IMR-90 (cell line): ENCODE results near the gene SLC30A9. TPM values are rescaled to one million over a fixed set of nuclear protein-coding genes. Genes with fewer than 3 reads are reported as not detected.

Experiments used
- ATAC-seq: fragments of 200-7000 bp; cut with Tn5 transposase; 2 replicates; pipeline ENCODE4 v1.9.1; 2020; ENCODE audit warnings: low read depth, mild to moderate bottlenecking, moderate library complexity
- BruUV-seq: library from RNA; stranded (reverse); fragments of 400-500 nt; replicated peaks from 2 replicates; lab custom pipeline; 2021; lab: Mats Ljungman, UMichigan
- CTCF ChIA-PET: fragments of 300-600 bp; formaldehyde crosslinking; extraction: SDS; loops from one replicate; lab custom pipeline; 2021; ENCODE audit warnings: antibody characterized with exemption; lab: Yijun Ruan, JAX
- POLR2A ChIA-PET: fragments of 300-600 bp; sonication (Branson Sonifier 250); formaldehyde crosslinking; loops from one replicate; lab custom pipeline; 2022; ENCODE audit warnings: antibody characterized with exemption; ENCODE audit not compliant: unreplicated experiment; lab: Charles Lee
- DNase-seq: peaks from one replicate; pipeline ENCODE4 v3.0.0; 2013
- H2AFZ ChIP-seq: replicated peaks from 2 replicates; pipeline ENCODE3; 2013; ENCODE audit warnings: low read length, mild to moderate bottlenecking; ENCODE audit not compliant: poor library complexity
- H2AK5ac ChIP-seq: 2 replicates; pipeline ENCODE4 v1.6.1; 2013; ENCODE audit warnings: low read depth, low read length, inconsistent platforms
- H2AK9ac ChIP-seq: replicated peaks from 2 replicates; pipeline ENCODE3; 2013; ENCODE audit warnings: mild to moderate bottlenecking, low read depth, low read length, moderate library complexity; ENCODE audit not compliant: poor library complexity
- H2BK120ac ChIP-seq: 2 replicates; pipeline ENCODE4 v1.6.1; 2013; ENCODE audit warnings: low read depth, low read length, inconsistent platforms
- H2BK15ac ChIP-seq: 3 replicates; pipeline ENCODE4 v1.6.1; 2013; ENCODE audit warnings: low read depth, low read length, inconsistent platforms
- H2BK20ac ChIP-seq: 2 replicates; pipeline ENCODE4 v1.6.1; 2013; ENCODE audit warnings: low read depth, mild to moderate bottlenecking, inconsistent platforms, low read length, moderate library complexity
- H2BK5ac ChIP-seq: 2 replicates; pipeline ENCODE4 v1.6.1; 2013; ENCODE audit warnings: mild to moderate bottlenecking, low read depth, low read length, inconsistent platforms; ENCODE audit not compliant: poor library complexity, severe bottlenecking
- H3K14ac ChIP-seq: replicated peaks from 2 replicates; pipeline ENCODE4 v1.6.1; 2013; ENCODE audit warnings: low read depth, low read length, inconsistent platforms
- H3K18ac ChIP-seq: 2 replicates; pipeline ENCODE4 v1.6.1; 2013; ENCODE audit warnings: low read depth, low read length, control low read depth
- H3K23ac ChIP-seq: 2 replicates; pipeline ENCODE4 v1.6.1; 2013; ENCODE audit warnings: low read depth, low read length, inconsistent platforms
- H3K27ac ChIP-seq: 2 replicates; pipeline ENCODE4 v1.5.1; 2013; ENCODE audit warnings: mild to moderate bottlenecking, control low read depth, low read length; ENCODE audit not compliant: insufficient read depth
- H3K27me3 ChIP-seq: 2 replicates; pipeline ENCODE4 v1.6.1; 2013; ENCODE audit warnings: low read length; ENCODE audit not compliant: control insufficient read depth, insufficient read depth
- H3K36me3 ChIP-seq: 2 replicates; pipeline ENCODE4 v1.6.1; 2013; ENCODE audit warnings: low read length, mixed read lengths; ENCODE audit not compliant: control insufficient read depth, insufficient read depth
- H3K4ac ChIP-seq: 2 replicates; pipeline ENCODE4 v1.6.1; 2013; ENCODE audit warnings: low read depth, low read length, inconsistent platforms
- H3K4me1 ChIP-seq: 2 replicates; pipeline ENCODE4 v1.6.1; 2013; ENCODE audit warnings: low read length, mixed read lengths; ENCODE audit not compliant: control insufficient read depth, insufficient read depth
- H3K4me2 ChIP-seq: 2 replicates; pipeline ENCODE4 v1.6.1; 2013; ENCODE audit warnings: low read depth, mild to moderate bottlenecking, control low read depth, low read length, moderate library complexity
- H3K4me3 ChIP-seq: 2 replicates; pipeline ENCODE4 v1.5.1; 2013; ENCODE audit warnings: low read depth, mild to moderate bottlenecking, control low read depth, low read length, moderate library complexity; ENCODE audit not compliant: insufficient read depth
- H3K56ac ChIP-seq: 2 replicates; pipeline ENCODE4 v1.6.1; 2013; ENCODE audit warnings: low read length, inconsistent platforms; ENCODE audit not compliant: insufficient read depth; ENCODE audit errors: extremely low read depth
- H3K79me1 ChIP-seq, 2 experiments: 2 replicates each; pipeline ENCODE4 v1.6.1; 2013; ENCODE audit warnings: low read length in 2 of 2, inconsistent platforms in 1 of 2, low read depth in 1 of 2
- H3K9ac ChIP-seq: 2 replicates; pipeline ENCODE4 v1.6.1; 2013; ENCODE audit warnings: low read depth, low read length, control low read depth
- H3K9me1 ChIP-seq: 2 replicates; pipeline ENCODE4 v1.6.1; 2013; ENCODE audit warnings: low read length, inconsistent platforms; ENCODE audit not compliant: insufficient read depth
- H3K9me3 ChIP-seq: 2 replicates; pipeline ENCODE4 v1.6.1; 2013; ENCODE audit warnings: low read length; ENCODE audit not compliant: control insufficient read depth, insufficient read depth
- H4K20me1 ChIP-seq: 2 replicates; pipeline ENCODE4 v1.6.1; 2013; ENCODE audit warnings: low read length, inconsistent platforms; ENCODE audit not compliant: insufficient read depth
- H4K5ac ChIP-seq: 2 replicates; pipeline ENCODE4 v1.6.1; 2013; ENCODE audit warnings: mild to moderate bottlenecking, low read depth, low read length, control low read depth
- H4K8ac ChIP-seq, 2 experiments: 2 replicates each; pipeline ENCODE4 v1.6.1; 2013; ENCODE audit warnings: low read depth in 2 of 2, low read length in 2 of 2, control low read depth in 1 of 2, inconsistent platforms in 1 of 2
- H4K91ac ChIP-seq: 2 replicates; pipeline ENCODE4 v1.6.1; 2013; ENCODE audit warnings: low read depth, low read length, inconsistent platforms; ENCODE audit not compliant: insufficient read depth
- BHLHE40 ChIP-seq: fragments of 150-350 bp; IDR thresholded peaks from 2 replicates; pipeline ENCODE4 v1.6.1; 2016; ENCODE audit warnings: mild to moderate bottlenecking, low read depth, low read length
- CEBPB ChIP-seq: IDR thresholded peaks from 2 replicates; pipeline ENCODE4 v1.6.1; 2012; ENCODE audit warnings: low read depth, low read length, improper control_type of control experiment
- ELK1 ChIP-seq: fragments of 150-350 bp; IDR thresholded peaks from 2 replicates; pipeline ENCODE4 v1.6.1; 2016; ENCODE audit warnings: low read depth, mild to moderate bottlenecking, low read length, moderate library complexity, borderline replicate concordance
- FOS ChIP-seq: fragments of 150-350 bp; IDR thresholded peaks from 2 replicates; pipeline ENCODE4 v1.6.1; 2016; ENCODE audit warnings: low read depth, low read length
- RAD21 ChIP-seq: IDR thresholded peaks from 2 replicates; pipeline ENCODE4 v1.6.1; 2012; ENCODE audit warnings: low read length, improper control_type of control experiment
- USF2 ChIP-seq: fragments of 150-350 bp; IDR thresholded peaks from 2 replicates; pipeline ENCODE4 v1.6.1; 2017; ENCODE audit warnings: mild to moderate bottlenecking, antibody characterized with exemption, low read length, low read depth
- WGBS, 2 experiments: methylation state at CpG; one replicate each; pipeline versions ENCODE4 v1.1.5 to v1.1.7; 2013; ENCODE audit warnings: missing lambda C conversion rate in 2 of 2; ENCODE audit not compliant: insufficient read length in 1 of 2; ENCODE audit errors: extremely low coverage in 2 of 2; 5-methylcytosine and 5-hydroxymethylcytosine counted together
- dilution Hi-C: fragments of 300-500 bp; cut with HindIII; formaldehyde crosslinking; loops from one replicate; pipeline ENCODE4 v1.14.3; 2018; ENCODE audit warnings: low sequenced_read_pairs; ENCODE audit not compliant: unreplicated experiment
- in situ Hi-C: fragments of 300-500 bp; cut with MboI; formaldehyde crosslinking; loops from 3 replicates; pipeline ENCODE4 v1.14.3; 2019; ENCODE audit warnings: low sequenced_read_pairs, inconsistent platforms, mixed read lengths
- intact Hi-C: fragments of 100-400 bp; cut with micrococcal nuclease; formaldehyde crosslinking; loops from 2 replicates; pipeline ENCODE4 v1.10.0; 2022
- polyA plus RNA-seq, 3 experiments: library from polyadenylated mRNA; depleted of rRNA; stranded (reverse); fragments of >200 nt; gene quantifications; 2 replicates each; pipeline ENCODE4 v1.2.3, GENCODE V29; 2012; ENCODE audit warnings: low replicate concordance in 1 of 3
- total RNA-seq: library from RNA; depleted of rRNA; stranded (reverse); fragments of >200 nt; gene quantifications from 2 replicates; pipeline ENCODE4 v1.2.3, GENCODE V29; 2012

The SLC30A9 gene
- total and polyA plus RNA-seq, 2 of the 4 experiments (the other 2 are of a cell fraction), result 32.0 to 72.6 TPM

DNA sequence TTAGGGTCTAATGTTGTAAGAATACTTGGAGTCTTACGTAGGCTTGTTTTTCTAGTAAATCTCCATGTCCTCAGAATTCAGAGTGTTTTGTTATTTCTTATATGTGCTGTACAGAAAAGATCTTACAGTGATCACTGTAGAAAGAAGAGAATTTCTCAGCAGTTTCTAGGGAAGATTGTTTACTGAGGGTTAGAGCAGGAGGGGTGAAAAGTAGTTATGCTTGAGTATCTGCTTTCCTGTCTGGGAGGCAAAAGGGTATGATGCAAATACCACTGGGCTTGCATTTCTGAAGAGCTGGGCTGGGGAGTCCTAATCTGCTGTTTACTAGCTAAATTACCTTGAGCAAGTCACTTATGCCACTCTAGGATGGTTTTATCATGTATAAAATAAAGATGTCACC lies 84.0 kb downstream of the SLC30A9 start:
- Histone ChIP-seq H2AK9ac (no peak overlapping the region), H4K91ac (no peak overlapping the region), H2BK15ac (no peak overlapping the region), H3K36me3 (peaks cover 12% of the 10 kb centered on the region), H3K14ac (no peak overlapping the region), H3K4ac (no peak overlapping the region), H3K4me1 (no peaks in the 10 kb centered on the region), H3K9me3 (no peaks in the 10 kb centered on the region), H2BK20ac (no peak overlapping the region), H4K5ac (no peak overlapping the region), H3K9me1 (peaks cover 4% of the 10 kb centered on the region; the same call in 1 of the 2 replicates), H3K27ac (no peak overlapping the region), H3K23ac (no peak overlapping the region), H4K8ac (no peak overlapping the region), H3K4me3 (no peak overlapping the region), H2BK120ac (no peak overlapping the region), H3K18ac (no peak overlapping the region), H2AK5ac (no peak overlapping the region), H2BK5ac (no peak overlapping the region), H3K9ac (no peak overlapping the region), H3K27me3 (no peaks in the 10 kb centered on the region), H3K79me1 (peaks cover 0 to 5% of the 10 kb centered on the region in 2 experiments; a peak in 1 of 4 replicates), H3K56ac (no peak overlapping the region), H4K20me1 (no peaks in the 10 kb centered on the region), H3K4me2 (no peak overlapping the region), H2AFZ (no peak overlapping the region)
- POLR2A ChIA-PET, result no interaction called here
- no TSS peak for BruUV-seq
- DNase-seq (peak; percentile 9), ATAC-seq (peak; percentile 72)
- dilution Hi-C loops, result no loop called here
- in situ Hi-C loops, result no loop called here
- CTCF ChIA-PET, result interaction anchor here (1.0 kb wide), 1 partner anchor 11 kb away, joined by 3 read pairs; no protein-coding TSS in a partner anchor
- no CpG with 5 or more reads among the region's 1 CpG for WGBS, 2 experiments
- intact Hi-C loops, result no loop called here
- TF ChIP-seq CEBPB (no peak), ELK1 (no peak), USF2 (no peak), FOS (no peak), BHLHE40 (no peak), RAD21 (no peak)
